ENCODE data around the gene RIN1.
"Not testable (repeated sequence)": the region's sequence is repeated elsewhere in the genome, so short reads cannot be mapped to it uniquely, and the experiment has no call there.

Gene RIN1

DNA sequence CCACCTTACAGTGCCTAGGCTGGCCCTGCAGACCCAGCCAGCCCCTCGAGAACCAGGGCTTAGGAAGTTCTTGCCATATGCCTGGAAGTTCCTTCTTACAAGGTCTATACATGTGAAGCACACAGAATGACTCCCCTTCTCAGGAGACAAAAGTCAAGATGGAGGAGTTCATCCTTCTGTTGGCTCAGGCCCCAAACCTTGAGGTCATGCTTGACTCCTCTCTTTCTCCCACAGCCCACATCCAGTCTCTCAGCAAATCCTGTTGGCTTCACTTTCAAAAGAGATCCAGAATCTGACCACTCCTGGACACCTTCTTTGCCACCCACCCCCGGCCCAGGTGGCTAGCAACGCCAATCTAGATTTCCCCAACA, 17.6 kb downstream of the RIN1 start:
- no peak for DNase-seq (ENCODE audit: low read depth)

- DNase-seq (ENCODE audit: low read depth): no peak
These were observed 18.3 kb downstream of the RIN1 start for GRCh38 chr11:66317723-66318599.

GRCh38 chr11:66317322-66317722, 18.9 kb downstream of the RIN1 start:
- no peak for DNase-seq (ENCODE audit: low read depth)

DNA sequence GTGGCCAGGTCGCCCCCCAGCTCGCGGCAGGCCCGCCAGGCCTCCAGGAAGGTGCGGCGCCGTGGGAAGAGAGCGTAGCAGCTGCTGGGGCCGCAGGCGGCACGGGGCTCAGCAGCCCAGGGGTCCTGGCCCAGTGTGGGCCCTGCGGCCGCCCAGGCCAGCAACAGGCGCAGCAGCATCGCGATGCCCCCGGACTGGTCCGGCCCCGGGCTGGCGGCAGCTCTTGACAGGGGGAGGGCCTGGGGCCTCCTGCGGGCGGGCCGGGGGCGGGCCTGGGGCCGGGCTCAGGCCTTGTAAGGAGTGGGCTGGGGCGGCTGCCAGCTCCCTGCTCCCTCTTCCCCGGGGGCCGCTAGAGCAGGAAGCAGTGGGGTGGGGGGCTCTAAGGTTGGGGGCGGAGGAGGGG, 19.4 kb downstream of the RIN1 start, which contains the start of gene CD248:
CD248 (minus strand) TSS at position 196 of the 403 bp plus-strand sequence; CDS start at position 179, 17 bp downstream.
- no peak for DNase-seq (ENCODE audit: low read depth)

DNA sequence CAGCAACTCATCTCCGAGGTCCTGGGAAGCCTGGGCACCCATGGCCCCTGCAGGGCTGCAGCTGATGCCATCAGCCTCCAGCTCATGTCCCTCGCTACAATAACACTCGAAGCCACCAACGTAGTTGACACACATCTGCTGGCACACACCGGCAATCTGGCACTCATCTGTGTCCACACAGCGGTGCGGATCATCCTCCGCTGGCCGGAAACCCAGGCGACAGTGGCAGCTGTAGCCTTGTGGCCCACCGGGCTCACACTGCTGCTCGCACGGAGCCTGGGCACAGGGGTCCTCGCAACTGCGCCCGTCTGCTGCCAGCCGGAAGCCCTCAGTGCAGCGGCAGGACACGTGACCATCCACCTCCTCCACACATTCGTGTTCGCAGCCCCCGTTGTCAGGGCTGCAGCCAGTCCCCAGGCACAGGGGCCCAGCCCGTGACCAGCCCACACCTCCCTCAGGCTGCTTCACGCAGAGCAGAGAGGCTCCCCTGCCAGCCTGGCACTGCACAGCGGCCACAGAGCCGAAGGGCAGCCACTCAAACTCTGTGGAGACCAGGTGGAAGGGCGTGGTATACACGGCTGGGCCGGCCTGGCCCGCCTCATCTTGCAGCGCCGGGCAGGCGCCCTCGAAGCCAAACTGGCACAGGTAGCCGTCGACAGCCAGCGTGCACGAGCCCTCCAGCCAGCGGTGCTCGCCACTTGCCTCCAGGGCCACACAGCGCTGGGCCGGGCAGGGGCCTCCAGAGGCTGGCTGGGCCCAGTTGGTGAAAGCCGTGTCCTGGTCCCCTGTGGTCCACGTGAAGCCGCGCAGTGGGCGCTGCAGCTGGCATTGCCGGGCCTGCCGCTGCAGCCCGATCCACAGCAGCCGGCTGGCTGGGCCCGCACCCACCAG, 20.1 kb downstream of the RIN1 start:
- DNase-seq (ENCODE audit: low read depth): no peak

- no peak for DNase-seq (ENCODE audit: low read depth)
These were observed 20.7 kb downstream of the RIN1 start for GRCh38 chr11:66315498-66315885.

DNA sequence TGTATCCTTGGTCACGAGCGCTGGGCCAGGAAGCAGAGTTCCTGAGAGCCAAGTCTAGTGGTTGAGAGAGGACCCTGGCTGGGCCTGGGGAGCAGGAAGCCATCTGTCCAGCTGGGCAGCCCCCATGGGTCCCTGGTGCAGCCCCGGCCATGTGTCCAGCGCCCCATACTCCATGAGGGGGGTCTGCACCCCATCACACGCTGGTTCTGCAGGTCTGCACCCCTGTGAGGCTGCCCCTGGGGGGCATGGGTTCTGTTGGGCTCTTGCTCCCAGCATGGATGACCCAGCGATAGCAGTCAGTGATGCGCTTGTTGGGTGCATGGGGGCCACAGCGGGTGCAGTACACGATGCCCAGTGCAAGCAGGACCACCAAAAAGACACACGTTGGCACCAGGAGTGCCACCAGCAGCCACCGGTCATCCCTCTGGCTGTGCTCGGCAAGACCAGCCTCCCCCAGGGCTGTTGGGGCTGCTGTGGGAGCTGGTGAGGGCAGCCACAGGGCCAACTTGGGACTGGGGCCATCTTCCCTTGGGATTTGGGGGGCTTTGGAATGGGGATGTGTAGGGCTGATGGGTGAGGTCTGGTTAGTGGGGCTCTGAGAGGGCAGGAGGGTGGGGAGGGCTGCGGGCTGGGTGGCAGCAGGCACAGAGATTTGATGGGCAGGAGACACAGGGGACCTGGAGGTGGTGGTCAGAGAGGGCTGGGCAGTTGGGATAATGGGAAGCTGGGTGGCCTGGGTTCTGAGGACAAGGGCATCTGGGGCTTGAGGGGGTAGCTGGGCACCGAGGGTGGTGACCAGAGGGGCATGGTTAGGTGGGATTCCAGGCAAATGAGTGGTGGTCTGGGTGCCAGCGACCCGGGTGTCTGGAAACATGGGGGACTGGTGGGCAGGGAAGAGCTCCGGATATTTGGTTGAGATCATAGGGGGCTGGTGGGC, 21.4 kb downstream of the RIN1 start:
- no peak for DNase-seq (ENCODE audit: low read depth)

DNA sequence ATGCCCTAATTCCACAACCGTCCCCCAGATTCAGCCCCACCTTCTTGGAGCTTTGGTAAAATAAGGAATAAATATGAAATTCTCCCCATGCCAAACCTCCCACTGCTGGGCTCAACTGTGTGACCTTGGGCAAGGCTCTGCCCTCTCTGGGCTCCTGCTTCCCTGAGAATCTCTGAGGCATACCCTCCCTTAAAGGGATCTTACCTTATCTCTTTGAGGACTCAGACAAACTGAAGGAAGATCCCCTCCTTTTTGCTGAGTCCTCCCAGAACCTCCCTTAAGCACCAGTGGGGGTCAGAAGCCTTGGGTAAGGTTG, 22.1 kb downstream of the RIN1 start:
- no peak for DNase-seq (ENCODE audit: low read depth)

- no peak for DNase-seq (ENCODE audit: low read depth)
These were observed 22.7 kb downstream of the RIN1 start for GRCh38 chr11:66313321-66314185.

- DNase-seq (ENCODE audit: low read depth): peak; percentile 98
These were observed 23.5 kb downstream of the RIN1 start for GRCh38 chr11:66312549-66313320.

DNA sequence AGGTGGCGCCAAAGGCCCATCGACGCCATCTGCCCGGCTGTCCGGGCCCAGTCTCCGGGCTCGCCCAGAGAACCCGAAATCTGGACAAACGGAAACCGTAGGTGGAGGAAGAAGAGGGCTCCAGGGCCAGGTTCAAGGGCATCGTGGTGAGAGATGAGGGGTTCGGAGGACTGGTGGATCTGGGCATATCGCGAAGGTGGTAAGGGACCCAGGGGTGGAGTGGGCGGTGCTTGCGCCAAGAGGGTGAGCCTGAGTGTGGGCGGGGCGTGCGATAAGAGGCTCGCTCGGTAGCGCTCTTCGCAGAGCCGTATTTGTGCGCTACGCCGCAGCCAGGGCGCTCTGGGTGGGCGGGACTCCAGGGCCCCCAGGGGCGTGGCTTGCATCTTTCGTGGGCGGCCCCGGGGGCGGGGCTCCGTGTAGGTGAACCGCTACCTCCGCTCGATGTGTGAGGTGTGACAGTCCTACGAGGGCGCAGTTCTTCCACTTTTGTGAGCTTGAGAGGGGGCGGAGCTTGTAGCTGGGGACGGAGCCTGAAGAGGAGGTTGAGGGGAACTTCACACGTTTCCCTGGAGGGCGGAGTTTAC, 24.2 kb downstream of the RIN1 start:
- peak; percentile 85 for DNase-seq (ENCODE audit: low read depth)

GRCh38 chr11:66311470-66311964, 24.7 kb downstream of the RIN1 start:
- DNase-seq (ENCODE audit: low read depth): no peak

- not testable (repeated sequence) for DNase-seq (ENCODE audit: low read depth)
These were observed 25.3 kb downstream of the RIN1 start for GRCh38 chr11:66310803-66311440.

- DNase-seq (ENCODE audit: low read depth): no peak
These were observed 25.9 kb downstream of the RIN1 start for GRCh38 chr11:66310324-66310723.

DNA sequence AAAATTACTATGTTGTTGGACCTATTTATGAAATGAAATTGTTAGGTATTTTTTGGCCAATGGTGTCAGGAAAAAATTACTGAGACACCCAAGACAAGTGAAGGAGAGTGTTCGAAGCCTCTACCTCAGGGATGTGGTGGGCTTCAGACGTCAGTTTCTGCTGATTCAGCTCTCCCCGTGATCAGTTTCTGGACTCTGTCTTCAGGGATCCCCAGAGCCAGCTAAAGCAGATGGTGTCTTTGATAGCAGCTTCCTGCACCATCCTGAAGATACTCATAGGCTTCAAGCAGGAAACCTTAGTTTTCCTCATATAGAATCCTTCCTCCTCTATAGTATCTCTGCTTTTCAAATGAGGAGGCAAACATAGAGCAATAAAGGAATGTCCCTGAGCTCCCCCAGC, 26.8 kb downstream of the RIN1 start:
- DNase-seq (ENCODE audit: low read depth): no peak

GRCh38 chr11:66302656-66303055, 33.6 kb downstream of the RIN1 start:
- no peak for DNase-seq (ENCODE audit: low read depth)

DNA sequence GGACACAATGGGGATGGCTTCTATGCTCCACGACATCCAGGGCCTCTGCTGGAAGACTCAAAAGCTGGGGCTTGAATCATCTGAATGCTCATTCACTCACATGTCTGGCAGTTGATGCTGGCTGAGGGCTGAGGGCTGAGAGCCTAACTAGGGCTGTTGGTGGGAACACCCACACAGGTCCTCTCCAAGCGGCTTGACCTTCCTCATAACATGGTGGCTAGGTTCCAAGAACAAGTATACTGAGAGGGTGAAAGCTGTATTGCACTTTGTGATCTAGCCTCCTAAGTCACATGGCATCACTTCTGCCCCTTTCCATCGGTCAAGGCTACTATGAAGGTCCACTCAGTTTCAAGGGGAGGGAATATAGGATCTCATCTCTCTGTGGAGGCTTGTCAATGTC, 37.0 kb downstream of the RIN1 start:
- no peak for DNase-seq (ENCODE audit: low read depth)

DNA sequence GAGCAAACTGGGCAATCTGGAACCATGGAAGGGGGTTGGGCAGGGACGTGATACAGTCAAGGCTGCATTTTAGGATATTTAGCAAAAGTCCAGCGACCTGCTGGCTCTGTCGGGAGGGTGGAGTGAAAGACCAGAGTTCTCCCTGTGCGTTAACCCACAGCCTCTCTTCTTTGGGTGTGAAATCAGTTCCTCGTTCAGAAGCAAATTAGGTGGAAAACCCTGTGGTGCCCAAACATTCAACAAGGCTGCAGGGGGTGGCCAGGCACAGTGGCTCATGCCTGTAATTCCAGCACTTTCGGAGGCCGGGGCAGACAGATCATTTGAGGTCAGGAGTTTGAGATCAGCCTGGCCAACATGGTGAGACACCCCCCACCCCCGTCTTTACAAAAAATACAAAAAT, 38.6 kb downstream of the RIN1 start:
- no peak for DNase-seq (ENCODE audit: low read depth)
